Stimulated activated naive CD4-positive, alpha-beta T cell (primary cell): ENCODE results near the gene B3GNT3.
"Not testable (repeated sequence)": the region's sequence is repeated elsewhere in the genome, so short reads cannot be mapped to it uniquely, and the experiment has no call there.

Experiments
- DNase-seq, 6 experiments: peaks; one replicate each; lab custom pipeline; 2025; lab: John Stamatoyannopoulos, UW

B3GNT3 gene

GRCh38 chr19:17796838-17797423, 2.0 kb downstream of the B3GNT3 start:
- no peak for DNase-seq

DNA sequence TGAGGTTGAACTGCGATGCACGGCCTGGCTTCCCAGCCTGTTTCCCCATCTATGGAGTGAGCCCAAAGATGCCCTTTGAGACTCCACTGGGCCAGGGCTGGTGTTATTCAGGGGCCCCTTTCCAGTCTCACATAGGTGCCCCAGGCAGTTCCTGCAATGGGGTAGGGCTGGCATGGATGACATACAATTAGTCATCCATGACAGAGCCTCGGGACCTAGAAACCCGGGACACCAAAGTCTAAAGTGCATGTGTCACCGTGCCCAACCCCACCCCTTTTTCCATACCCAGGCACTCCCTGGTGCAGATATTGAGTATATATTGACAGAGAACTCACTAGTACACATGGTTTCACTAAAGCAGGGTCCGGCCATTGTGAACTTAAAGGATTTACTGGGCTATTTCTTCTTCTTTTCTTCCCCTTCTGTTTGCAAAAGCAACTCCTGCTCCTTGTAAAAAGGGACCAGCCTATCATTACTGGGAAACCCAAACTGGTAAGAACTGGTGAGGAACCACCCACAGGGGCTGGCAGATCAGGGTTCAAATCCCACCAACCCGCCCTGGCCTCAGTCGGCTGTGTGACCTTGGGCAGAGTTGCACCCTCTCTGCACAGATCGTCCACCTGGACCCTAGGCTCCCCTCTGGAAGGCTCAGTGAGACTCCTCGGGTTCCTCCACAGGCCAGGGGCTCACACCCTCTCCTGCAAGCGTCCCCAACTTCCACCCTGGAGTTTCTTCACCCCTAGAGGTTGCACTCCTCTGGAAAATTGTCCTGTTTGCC, 2.7 kb downstream of the B3GNT3 start:
- no peak for DNase-seq

GRCh38 chr19:17798599-17798998, 3.7 kb downstream of the B3GNT3 start:
- DNase-seq = not testable (repeated sequence)

- no peak for DNase-seq
Measured at GRCh38 chr19:17802137-17802858, 7.4 kb downstream of the B3GNT3 start.

- peak in 4 of 6 experiments; percentile 11 to 67 (median 62) for DNase-seq
Measured at GRCh38 chr19:17803264-17803896, 8.4 kb downstream of the B3GNT3 start.

DNA sequence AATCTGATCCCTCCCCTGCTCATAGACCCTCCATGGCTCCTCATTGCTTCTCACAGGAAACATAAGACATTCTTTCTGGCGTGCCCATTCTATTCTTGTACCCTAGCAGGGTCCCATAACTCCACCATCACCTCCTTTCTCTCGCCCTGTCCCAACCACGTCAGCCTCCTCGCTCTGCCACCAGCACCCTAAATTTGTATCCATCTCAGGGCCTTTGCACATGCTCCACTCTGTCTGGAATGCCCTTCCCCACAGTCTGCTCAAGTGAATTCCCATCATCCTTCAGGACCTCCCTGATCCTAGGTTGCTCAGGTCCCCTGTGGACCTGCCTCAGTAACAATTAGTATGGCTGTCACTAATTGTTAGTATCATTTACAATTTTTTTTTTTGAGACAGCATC, 10.5 kb downstream of the B3GNT3 start:
- no peak for DNase-seq

DNA sequence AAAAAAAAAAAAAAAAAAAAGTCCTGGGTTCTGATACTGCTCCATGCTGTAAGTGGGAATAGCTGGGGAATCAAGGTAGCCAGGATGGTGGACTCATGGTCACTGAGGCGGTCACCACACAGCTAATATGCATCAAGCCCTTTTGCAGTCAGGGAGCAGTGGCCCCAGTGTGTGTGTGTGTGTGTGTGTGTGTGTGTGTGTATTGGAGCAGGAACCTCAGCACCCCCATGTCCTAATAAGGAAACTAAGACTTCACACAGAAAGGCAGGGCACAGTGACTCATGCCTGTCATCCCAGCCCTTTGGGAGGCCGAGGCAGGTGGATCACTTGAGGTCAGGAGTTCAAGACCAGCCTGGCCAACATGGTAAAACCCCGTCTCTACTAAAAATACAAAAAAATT, 12.0 kb downstream of the B3GNT3 start:
- DNase-seq = no peak

DNA sequence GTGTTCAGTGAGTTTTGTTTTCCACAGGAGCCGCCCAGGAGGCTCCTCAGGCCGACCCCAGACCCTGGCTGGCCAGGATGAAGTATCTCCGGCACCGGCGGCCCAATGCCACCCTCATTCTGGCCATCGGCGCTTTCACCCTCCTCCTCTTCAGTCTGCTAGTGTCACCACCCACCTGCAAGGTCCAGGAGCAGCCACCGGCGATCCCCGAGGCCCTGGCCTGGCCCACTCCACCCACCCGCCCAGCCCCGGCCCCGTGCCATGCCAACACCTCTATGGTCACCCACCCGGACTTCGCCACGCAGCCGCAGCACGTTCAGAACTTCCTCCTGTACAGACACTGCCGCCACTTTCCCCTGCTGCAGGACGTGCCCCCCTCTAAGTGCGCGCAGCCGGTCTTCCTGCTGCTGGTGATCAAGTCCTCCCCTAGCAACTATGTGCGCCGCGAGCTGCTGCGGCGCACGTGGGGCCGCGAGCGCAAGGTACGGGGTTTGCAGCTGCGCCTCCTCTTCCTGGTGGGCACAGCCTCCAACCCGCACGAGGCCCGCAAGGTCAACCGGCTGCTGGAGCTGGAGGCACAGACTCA, 12.9 kb downstream of the B3GNT3 start:
- peak in 1 of 6 experiments; percentile 13 for DNase-seq

- DNase-seq = no peak
Measured at GRCh38 chr19:17811103-17811502, 16.2 kb downstream of the B3GNT3 start.

GRCh38 chr19:17811681-17812080, 16.7 kb downstream of the B3GNT3 start:
- no peak for DNase-seq

GRCh38 chr19:17812099-17812498, 17.2 kb downstream of the B3GNT3 start:
- DNase-seq = no peak

- no peak for DNase-seq
Measured at GRCh38 chr19:17817668-17818363, 22.9 kb downstream of the B3GNT3 start.

- no peak for DNase-seq
Measured at GRCh38 chr19:17821190-17821589, 26.3 kb downstream of the B3GNT3 start, which contains the start of gene INSL3. TSS of gene INSL3 (minus strand) at chr19:17821519. CDS start at chr19:17821506, 13 bp downstream.

- no peak for DNase-seq
Measured at GRCh38 chr19:17824339-17824738, 29.4 kb downstream of the B3GNT3 start.

- DNase-seq = no peak
Measured at GRCh38 chr19:17826508-17827056, 31.6 kb downstream of the B3GNT3 start.

DNA sequence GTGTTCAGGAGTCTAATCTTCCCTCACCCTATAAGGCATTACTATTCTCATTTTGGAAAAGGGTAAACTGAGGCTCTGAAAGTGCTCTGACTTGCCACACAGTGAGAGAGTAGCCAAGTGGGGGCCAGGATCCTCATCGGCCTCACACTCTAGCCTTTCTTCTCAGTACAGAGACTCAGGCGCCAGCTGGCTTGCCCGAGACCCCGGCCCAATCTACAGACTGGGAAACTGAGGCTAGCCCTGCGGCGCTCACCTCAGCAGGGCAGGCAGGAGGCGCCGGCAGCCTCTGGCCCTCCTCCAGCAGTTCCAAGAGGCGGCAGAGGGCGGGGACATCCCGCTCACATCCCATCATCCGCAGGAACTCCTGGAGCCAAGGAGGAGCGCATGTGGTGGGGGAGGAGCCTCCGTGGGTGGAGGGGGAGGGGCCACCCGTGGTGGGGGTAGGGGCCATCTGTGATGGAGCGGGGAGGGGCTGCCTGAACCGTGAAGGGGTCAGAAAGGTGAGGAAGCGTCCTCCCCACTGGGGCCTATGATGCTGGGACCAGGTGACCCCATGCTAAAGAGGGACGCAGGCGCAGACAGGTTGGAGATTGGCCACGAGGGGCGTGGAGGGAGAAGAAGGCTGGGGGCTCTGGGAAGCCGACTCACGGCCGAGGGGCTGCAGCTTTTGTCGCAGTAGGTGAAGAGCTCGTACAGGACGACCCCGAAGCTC, 35.1 kb downstream of the B3GNT3 start:
- no peak for DNase-seq

GRCh38 chr19:17830567-17831418, 35.9 kb downstream of the B3GNT3 start:
- DNase-seq = peak; percentile 17 to 70 (median 40)

GRCh38 chr19:17831419-17831888, 36.5 kb downstream of the B3GNT3 start:
- no peak for DNase-seq
